HG02970 (cell line): ENCODE data around the gene ABCC11.

Experiments used
- ATAC-seq: cut with Tn5 transposase; IDR thresholded peaks from one replicate; pipeline ENCODE4 v1.9.1; 2021; ENCODE audit warnings: mild to moderate bottlenecking, moderate library complexity, moderate number of reproducible peaks; ENCODE audit not compliant: unreplicated experiment, low FRiP score

Gene ABCC11

DNA sequence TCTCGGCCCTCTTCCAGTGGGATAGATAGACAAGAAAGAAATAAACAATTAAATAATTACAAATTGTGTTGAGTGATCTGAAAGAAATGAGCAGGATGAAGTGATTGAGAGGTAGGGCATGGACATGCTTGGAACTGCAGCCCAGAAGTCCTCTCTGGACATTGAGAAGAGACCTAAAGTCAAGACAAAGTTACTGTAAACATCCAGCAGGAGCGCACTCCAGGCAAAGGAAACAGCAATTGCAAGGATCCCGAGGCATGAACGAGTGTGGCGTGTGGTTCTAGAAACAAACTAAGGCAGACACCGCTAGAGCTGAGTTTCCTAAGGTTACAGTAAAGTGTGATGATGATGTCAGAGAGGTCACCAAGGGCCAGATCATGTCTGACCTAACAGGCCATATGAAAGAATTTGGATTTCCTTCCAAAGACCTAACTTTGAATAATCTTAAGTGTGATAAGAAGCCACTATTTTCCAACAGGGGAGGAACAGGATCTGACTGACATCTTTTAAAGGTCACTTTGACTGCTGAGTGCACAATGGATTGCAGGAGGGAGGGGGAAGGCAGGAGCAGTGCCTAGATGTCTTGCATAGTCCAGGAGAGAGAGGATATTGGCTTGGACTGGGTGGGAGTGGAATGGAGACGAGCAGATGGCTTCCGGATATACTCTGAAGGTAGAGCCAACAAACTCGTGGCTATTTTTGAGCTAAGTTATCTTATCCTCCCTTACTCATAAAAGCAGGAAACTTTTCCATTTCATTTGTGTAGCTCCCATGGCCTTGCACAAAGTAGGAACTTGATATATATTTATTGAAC lies 110.6 kb downstream of the ABCC11 start:
- no peak for ATAC-seq

GRCh38 chr16:48133455-48134211 lies 113.7 kb downstream of the ABCC11 start:
- ATAC-seq, result no peak

- ATAC-seq, result no peak
Measured at GRCh38 chr16:48132696-48133095, 114.6 kb downstream of the ABCC11 start.

- no peak for ATAC-seq
Measured at GRCh38 chr16:48131201-48131935, 116.0 kb downstream of the ABCC11 start.

GRCh38 chr16:48129926-48130325 lies 117.4 kb downstream of the ABCC11 start:
- no peak for ATAC-seq

DNA sequence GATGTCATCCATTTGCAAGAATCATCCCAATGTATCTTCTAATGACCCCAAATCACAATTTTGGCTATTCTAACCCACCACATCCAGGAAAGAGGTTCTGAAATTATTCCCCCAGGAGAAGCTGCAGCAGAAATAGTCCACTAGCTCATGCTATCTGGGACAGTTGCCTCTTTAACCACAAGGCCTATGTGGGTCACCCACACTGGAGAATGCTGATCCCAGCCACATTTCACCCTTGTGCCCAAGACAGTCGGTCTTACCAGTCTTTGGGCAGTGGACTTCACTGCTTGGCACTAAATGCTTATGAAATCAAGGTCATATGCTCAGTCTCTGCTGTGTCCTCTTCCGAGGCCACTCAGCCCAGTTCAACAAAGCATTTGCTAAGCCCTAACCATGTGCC lies 118.6 kb downstream of the ABCC11 start:
- no peak for ATAC-seq

GRCh38 chr16:48126801-48127644 lies 120.3 kb downstream of the ABCC11 start:
- ATAC-seq, result no peak

DNA sequence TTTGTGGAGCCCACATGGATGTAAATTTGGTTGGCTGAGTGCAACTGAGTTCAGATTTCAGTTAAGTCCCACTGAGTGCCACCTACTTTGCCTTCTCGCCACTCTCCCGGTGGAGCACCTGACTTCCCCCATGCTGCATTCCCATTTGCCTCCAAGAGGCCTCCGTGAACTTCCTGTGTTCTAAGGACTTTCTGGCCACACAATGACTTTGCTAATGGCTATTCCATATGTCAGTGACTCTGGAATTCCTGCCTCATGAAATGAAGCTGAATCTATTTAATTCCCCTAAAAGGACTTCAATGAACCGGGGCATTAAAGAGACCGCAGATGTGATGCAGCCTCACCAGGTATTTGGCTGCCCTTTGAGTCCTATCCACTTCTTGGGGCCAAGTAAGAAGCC lies 121.5 kb downstream of the ABCC11 start:
- ATAC-seq, result no peak

- ATAC-seq, result no peak
Measured at GRCh38 chr16:48124266-48124665, 123.1 kb downstream of the ABCC11 start.

GRCh38 chr16:48123104-48123788 lies 124.1 kb downstream of the ABCC11 start:
- ATAC-seq, result no peak

- no peak for ATAC-seq
Measured at GRCh38 chr16:48121276-48121675, 126.1 kb downstream of the ABCC11 start.

GRCh38 chr16:48118841-48119240 lies 128.5 kb downstream of the ABCC11 start:
- ATAC-seq, result no peak

DNA sequence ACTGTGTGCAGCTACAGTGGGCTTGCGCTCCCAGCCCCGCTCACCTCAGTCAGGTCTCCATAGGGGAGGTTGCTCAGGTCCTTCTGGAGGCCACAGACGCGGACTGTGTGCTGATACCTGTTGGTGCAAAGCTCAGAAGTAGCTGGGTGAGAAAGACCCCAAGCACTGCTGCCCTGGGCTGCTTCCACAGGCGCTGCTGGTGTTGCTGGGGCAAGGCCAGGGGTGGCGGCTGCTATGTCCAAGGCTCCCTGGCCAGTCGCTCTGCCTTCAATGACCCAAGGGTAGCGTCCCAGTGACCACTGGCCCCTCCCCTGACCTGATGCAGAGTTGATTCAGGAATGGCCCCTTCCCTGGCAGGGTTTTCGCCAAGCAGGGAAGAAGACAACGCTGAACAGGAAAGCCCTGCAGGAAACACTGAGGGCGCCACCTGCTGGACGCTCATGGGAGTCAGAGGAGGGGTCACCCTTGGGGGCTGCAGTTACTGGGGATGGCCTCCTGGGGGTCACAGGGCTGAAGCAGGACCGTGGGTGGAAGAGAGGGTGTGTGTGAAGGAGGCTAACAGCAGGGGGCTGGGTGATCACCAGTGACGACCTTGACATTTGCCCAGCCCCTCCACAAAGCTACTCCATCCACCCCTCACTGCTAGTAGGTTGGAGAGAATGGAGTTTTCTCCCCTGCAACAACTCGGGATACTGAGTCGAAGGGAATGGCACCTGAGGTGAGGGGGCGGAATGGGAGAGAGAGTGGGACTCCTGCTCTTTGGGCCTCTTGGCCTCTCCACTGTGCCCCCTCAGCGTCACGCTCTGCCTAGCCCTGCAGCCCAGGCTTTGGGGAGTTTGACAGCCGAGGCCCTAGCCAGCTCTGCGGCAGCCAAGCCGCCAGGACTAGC lies 129.9 kb downstream of the ABCC11 start:
- ATAC-seq, result no peak
